Nucleus accumbens (tissue), 56 donors: ENCODE results near the gene TRIM15.

ENCODE experiments used
- DNase-seq, 56 donors: peaks; one replicate each; lab custom pipeline; 2025; lab: John Stamatoyannopoulos, UW

Gene TRIM15

DNA sequence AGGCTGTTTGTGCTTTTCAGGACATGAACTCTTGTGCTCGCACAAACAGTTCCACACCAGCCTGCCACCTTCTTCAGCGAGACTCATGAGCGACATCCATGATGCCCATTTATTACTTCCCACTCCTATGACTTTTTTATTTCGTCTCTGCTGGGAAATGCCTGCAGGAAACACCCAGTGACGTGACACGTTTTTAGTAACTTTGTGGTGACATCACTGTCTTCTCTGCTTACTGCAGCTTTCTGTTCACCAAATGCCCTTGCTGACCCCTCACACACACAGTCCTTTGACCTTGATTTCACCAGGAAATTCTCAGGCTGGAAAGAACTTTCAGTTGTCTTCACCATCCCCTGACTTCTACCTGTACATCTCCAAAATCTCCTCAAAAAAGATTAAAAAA lies 18.5 kb upstream of the TRIM15 start:
- no peak for DNase-seq

DNA sequence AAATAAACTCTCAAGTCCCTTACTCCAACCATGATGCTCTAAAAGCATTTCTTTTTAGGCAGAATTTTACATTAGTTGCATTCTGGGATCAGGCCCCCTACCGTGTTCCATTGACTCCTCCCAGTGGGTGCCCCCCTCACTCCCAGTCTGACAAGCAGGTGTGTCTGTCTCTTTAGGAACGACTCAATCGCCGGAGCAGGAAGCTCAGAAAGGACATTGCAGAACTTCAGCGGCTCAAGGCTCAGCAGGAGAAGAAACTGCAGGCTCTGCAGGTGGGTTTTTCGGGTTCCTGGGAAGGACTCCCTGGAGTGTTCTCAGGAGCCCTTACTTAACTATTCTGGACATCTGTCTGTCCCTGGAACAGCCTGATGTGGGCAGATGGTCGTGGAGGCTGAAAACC lies 17.5 kb upstream of the TRIM15 start:
- DNase-seq = no peak

DNA sequence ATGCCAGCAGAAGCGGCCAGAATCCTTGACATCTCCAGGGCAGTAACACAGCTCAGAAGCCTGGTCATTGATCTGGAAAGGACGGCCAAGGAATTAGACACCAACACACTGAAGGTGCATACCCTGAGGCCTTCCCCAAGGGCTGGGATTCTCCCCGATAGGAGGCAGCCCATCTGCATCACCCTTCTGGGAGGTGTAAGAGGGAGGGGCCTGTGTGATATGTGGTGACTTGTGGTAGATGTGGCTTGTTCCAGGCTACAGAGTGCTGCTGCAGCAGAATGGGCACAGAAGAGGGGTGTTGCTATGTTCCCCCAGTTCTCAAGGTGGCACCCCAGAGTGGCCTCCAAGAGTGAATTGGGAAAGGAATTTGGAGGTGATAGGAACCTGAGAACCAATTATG lies 16.2 kb upstream of the TRIM15 start:
- no peak for DNase-seq

DNA sequence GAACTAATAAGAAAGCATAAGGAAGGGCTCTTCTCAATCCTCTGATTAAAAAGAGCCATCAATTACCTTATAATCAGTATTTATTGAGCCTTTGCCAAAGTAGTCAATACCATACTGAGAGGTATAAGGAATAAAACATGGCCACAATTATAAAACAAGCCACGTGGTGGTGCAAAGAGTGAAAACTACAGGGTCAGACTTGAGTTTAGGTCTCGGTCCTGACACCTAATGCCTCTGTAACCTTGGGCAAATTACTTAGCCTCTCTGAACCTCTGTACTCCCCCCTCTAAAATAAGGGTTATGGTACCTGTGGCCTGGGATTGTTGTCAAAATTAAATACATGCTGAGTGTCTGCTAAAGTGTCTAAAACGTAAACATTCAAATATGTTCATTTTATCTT lies 14.1 kb upstream of the TRIM15 start:
- no peak for DNase-seq

DNA sequence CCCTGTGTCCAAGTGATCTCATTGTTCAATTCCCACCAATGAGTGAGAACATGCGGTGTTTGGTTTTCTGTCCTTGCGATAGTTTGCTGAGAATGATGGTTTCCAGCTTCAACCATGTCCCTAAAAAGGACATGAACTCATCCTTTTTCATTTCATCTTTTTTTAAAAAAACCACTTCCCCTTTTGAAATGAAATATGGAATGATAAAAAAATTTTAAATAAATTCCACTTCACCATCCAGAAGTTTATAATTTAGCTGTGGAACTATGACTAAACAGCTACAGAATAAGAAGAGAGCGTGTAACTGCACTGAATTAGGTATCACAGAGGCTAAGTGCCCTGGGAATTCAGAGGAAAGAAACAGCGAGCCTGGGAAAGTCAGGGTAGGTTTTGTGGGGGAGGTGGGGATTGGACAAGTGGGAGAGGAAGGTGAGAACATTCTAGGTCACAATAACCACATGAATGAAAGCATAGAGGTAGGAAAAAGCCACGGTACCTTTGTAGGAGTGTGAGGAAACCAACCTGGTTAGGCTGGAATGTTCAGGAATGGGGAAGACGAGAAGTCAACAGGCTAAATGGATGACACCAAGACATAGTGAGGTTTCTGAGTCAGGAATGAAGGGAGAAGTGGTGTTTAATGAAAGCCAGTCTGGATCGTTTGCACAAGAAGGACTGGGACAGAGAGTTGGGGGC lies 13.3 kb upstream of the TRIM15 start:
- DNase-seq = no peak

DNA sequence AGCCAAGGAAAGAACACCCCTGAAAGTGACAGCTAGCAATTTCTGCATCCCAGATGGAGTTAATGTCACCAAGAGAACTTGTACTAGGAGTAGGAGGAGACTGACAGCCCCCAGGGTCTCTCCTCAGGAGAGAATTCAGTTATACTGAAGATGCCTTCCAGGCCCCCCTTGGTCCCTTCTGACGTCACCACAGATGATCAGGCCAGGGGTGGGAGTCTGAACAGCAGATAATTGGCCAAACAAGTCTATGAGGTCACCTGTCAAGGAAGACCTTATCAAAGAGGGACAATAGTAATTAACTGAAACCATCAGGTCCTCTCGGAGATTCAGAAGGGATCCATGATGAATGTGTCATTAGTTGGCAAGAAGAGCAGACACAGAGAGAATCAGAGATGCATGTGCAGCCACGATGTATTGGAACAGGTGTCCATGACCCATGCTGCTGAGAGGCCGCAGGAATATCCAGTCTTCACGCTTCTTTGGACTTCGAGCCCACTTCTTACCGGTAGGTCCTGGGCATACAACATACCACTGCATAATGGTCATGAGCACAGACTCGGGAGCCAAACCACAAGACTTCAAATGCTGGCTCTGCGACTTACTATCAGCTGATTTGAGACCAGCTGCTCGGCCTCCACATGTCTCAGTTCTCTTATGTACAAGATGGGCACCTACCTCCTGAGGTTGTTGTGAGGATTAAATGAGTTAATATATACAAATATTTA lies 12.5 kb upstream of the TRIM15 start:
- no peak for DNase-seq

DNA sequence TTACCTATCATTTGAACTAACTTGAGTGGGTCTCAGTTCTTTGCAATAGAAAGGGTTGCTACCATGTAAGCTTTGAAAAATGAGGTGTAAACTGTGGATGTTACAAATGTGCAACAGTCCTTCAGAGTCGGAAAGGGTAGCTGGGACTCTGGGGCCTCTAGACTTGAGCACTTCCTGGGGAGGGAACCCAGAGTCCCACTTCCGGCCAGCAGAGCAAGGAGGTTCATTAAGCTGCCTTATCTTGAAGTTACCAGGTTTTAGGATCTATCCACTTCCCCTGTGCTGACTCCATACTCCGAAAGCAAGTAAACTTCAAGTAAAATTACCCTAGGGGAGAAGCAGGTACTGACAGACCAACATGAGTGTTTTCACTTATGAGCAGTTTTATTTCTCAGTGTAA lies 11.8 kb upstream of the TRIM15 start:
- no peak for DNase-seq

DNA sequence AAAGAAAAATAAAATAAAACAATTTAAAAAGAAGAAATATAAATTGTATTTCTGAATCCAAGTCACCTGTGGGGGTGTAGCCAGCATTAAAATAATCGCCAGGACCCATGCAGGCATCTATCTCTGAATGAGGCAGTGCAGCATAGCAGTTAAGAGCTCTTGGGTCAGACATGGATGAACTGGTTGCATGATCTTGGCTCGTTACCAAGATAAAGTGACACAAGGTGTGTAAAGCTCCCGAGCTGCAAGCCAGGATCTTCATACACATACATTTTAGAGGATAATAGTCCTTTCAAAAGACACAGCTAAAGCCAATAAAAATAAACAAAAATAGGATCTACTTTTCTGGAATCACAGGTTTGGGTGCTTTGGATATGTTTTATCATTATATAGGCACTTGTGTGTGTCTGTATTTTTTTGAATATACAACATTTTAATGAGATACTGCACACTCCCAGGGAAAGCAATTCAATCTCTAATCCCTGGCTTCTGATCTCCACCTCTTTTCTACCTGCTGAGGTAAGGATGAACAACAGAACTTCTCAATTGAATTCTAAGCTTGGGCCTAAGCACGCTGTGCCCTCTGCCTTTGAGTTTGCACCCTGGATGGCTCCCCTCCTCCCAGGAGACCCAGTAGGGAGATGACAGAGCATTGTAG lies 11.2 kb upstream of the TRIM15 start:
- DNase-seq = no peak

DNA sequence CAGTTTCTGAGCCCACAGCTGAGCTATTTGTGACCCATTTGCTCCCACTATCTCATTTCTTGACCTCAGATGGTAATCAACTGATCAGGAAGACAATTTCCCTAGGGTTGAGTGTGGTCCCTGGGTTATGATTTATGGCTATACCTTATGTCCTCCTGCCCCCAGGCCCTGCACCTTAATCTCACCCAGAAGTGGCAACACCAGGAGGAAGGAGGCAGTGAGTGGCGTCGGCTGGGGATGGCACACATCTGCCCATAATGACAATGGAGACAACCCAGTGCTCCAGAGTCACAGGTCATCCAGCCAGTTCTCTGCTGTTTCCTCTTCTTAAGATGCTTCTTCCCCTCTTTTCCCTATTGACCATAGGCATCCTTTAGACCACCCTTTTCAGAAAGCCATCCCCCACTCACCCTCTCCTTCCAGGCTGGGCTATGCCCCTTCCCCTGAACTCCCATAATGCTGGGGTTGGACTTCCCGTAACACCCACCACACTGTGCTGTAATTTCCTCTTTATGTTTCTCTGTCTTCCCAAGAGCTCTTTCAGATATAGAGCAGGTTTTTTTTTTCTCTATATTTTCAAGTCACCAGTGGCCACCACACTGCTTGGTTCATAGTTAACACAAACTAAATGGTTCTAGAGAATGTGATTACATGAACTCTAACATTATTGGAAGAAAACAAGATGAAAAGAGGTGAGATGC lies 10.3 kb upstream of the TRIM15 start:
- DNase-seq = no peak

DNA sequence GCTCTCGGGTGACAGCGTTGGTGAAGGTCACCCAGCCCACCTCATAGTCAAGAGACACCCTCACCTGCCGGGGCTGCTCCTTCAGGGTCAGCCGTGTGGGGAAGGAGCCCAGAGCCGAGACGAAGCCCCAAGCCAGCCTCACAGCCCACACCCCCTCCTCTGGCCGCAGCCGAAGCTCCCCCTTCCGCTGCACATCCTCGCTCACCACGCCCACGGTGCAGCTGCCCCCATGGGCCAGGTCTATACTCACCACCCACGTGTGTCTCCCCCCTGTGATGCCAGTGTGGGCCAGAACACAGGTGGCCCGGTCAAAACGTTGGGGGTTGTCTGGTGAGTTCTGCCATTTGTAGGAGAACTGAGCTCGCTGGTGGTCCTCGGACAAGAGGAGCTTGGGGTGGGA lies 9.3 kb upstream of the TRIM15 start:
- DNase-seq = no peak

DNA sequence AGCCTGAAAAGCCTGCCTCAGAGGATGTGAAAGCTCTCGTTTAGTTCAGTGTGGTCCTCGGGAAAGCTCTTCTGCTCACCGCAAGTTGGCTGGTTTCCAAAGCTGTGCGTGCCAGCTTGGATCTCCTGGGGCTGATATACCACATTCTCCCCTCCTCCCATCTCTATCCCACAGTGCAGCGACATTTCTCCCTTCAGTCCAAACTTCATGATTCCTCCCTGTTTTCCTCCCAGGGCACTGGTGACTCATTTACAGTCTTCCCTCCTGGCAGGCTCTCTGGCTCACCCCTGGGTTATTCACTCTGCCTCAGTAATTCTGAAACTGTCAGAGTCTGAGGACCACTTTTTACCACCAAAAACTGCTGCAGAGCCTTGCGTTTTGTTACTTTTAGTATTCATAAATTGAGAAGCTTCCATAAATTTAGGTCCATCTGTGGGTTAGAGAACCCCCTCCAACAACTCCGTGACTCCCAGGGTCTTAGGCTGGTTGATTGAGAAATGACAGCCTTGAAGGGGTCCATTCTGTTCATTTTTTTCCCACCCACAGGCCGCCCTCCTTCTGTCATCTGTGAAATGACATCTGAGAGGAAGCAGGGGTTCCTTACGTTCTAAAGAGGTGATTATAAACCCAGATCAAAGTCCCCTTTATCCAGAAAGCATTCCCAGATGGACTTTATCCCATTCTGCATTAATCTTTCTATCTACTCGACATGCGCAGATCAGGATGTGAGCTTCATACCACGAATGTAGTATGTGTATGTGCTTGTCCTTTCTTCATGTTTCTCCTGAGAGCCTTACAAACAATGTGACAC lies 8.4 kb upstream of the TRIM15 start:
- no peak for DNase-seq

DNA sequence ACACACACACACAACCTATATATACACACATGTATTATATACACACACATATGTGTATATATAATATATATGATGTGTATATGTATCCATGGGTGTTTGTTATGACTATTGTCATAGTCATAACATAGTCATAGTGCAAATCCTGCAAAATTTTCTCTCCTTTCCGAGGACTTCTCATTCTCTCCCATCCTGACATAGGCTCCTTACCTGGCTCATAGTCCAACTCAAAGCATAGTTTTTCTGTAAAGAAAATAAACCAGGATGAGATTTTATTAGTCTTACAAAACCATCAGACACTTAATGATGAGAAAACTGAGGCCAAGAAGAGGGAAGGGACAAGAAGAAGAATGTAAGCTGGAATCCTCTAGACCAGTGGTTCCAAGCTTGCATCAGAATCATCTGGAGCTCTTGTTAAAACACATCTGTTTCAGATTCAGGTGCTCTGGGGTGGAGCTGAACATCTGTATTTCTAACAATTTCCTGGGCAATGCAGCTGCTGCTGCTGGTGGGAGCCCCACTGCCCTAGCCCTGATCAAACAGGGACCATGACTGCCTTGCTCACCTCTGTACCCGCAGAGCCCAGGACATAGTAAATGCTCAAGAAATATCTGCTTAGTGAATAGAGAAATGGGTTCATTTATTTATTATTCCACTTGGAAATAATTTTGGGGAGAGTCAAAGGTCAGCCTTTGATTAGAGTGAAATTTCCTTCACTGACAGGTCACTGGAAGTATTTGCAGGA lies 7.7 kb upstream of the TRIM15 start:
- no peak for DNase-seq

DNA sequence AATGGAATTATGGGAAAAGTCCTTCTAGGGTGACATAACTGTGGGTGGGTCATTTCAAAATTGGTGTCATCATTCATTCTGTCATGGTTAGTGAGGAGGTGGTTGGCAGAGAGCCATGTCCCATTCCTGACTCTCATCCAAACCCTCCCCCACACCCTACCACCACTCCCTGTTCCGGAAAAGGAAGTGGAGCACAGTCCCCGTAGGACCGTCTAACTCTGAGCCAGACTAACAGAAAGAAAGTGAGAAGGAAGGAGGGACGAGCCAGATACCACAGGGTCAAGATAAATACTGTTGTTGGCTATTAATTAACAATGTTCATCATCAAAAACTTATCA lies 7.1 kb upstream of the TRIM15 start:
- no peak for DNase-seq

DNA sequence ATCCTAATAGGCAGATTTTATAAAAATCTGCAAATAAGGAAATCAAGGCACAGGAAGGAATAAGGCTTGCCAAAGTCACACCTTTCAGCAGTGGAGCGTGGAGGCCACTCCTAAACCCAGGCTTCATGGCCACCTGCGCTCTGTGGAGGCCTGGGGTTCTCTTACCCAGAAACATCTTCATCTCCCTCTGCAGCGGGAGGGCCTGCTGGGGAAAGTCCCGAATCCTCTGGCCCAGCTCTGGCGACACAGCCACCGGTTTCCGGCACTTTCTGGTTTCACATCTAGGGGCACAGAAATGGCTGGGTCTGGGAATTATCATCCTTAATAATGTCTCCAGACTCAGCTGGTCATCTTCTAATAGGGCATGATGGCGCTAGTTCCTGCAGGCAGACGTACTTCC lies 6.6 kb upstream of the TRIM15 start:
- DNase-seq = no peak

DNA sequence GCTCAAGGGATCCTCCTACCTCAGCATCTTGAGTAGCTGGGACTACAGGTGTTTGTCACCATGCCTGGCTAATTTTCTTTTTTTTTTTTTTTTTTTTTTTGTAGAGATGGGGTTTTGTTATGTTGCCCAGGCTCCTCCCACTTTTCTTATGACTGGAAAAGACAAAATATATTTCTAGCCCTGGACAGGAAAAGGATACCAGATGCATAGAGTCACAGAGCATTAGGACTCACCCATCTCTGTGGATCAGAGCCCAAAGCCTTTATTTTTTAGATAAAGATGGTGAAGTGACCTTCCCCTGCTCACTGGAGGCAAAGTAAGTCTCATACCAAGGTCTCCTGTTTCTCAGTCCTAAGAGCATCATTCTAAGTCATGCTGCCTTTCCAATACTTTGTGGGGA lies 5.8 kb upstream of the TRIM15 start:
- DNase-seq = no peak

DNA sequence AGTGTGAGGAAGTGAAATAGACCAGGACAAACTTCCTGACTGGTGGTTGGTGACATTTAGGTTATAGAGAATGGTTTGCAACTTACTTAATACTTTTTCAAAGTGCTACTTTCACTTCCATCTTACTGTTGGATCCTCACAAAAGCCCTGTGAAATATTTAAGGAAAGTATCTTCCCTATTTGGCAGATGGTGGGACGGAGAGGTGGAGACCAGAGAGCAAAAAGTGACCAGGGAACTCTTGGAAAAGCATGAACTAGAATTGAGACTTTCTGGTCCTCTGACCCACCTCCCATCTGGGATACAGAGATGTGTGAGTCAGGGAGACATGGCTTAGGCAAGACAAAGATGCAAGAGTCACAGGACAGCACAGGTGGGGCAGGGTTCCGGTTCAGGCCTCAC lies 5.3 kb upstream of the TRIM15 start:
- DNase-seq = no peak

DNA sequence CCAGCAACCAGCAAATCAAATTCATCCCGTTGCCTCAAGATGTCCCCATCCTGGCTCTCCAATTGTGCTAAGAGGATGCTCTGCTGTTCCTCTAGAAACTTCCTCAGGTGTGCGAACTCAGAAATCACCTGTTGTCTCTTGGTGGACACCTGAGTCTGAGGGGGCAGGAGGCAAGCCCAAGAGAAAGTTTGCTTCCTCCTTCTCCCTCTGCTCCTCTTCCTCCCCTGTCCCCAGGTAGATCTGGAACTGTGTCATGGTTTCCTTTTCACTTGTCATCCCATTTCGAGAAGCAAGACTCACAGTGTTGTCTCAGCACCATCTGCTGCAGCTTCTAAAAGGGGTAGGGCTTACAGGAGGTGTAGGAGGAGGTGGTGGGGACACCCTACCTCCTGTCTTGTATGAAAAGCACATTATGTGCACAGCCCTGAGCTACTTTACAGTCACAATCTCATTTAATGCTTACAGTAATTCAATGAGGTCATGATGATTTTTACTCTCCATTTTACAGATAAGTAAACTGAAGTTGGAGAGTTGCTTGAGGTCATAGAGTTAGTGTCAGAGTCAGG lies 4.8 kb upstream of the TRIM15 start:
- DNase-seq = no peak

DNA sequence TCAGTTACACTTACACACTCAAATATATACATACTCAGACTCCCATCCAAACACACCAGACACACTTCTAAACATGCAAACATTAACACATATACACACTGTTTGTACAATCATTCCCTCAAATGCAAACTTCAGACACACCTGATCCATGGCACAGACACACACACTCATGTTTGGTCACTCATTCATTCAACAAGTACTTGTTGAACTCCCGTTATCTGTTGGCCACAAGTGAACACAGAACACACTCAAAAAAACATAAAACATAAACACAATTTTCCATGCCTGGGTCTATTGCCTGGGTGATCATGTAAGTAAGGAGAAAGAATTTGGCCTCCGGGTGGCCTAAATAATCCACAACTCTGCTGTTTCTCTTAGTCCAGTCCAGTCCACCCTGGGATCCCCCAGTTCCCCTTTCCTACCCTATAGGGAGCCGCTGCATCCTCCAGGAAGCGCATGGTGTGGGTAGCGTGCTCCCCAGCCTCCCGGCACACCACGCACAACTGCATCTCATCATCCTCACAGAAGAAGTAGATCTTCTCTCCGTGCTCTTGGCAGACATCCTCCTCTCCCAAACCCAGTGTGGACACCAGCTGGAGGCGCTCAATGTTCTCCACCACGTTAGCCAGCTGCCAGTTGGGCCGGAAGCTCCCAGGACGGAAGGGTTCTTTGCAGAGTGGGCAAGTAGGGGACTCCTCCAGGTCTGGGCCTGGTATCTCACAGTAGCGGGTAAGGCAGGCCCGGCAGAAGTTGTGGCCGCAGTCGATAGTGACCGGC lies 3.1 kb upstream of the TRIM15 start:
- DNase-seq = no peak
